Measurements from ENCODE around the gene FAM184B. TPM values are rescaled to one million over a fixed set of nuclear protein-coding genes. Genes with fewer than 3 reads are reported as not detected.

The FAM184B gene
- total and polyA plus RNA-seq, 4 experiments from 2014 or later, result not detected

DNA sequence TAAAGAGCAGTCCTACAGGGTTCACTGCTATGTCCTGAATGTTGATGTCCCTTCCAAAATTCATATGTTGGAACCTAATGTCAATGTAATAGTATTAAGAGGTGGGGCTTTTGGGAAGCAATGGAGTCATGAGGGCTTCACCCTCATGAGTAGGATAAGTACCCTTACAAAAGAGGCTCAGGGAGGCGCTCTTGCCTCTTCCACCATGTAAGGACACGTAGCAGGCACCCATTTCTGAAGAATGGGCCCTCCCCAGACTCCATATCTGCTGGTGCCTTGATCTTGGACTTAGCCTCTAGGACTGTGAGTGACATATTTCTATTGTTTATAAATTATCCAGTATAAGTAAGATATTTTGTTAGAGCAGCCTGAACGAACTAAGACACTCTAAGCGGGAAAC is 151.2 kb downstream of the FAM184B start:
- Mint-ChIP-seq H3K9me3 (no peaks in the 10 kb centered on the region), H3K4me3 (no peak overlapping the region), H3K4me1 (peaks cover 0 to 21% (median 10%) of the 10 kb centered on the region in 4 donors), H3K27me3 (no peaks in the 10 kb centered on the region), H3K36me3 (peaks cover 47 to 90% of the 10 kb centered on the region in 2 donors), H3K27ac (peak overlapping the region in 1 of 7 donors; percentile 51)
- Histone ChIP-seq H3K9me3 (ENCODE audit: control insufficient read depth in 1 of 2, low read length in 2 of 2) (no peaks in the 10 kb centered on the region), H3K36me3 (ENCODE audit: insufficient read depth, low read length) (peaks cover 62% of the 10 kb centered on the region), H3K4me1 (ENCODE audit: insufficient read depth, low read length) (no peaks in the 10 kb centered on the region), H3K4me3 (ENCODE audit: low read length in 2 of 2) (no peak overlapping the region), H3K27me3 (ENCODE audit: insufficient read depth, low read length) (no peaks in the 10 kb centered on the region), H3K27ac (ENCODE audit: low read depth, low read length) (no peak overlapping the region)
- intact Hi-C loops (cut with micrococcal nuclease), result no loop called here
- DNase-seq, result no peak
- ChIA-PET POLR2A (ENCODE audit: partially characterized antibody) (no interaction called here), CTCF (ENCODE audit: partially characterized antibody) (interaction anchor here (9.9 kb wide), 1 partner anchor 84 kb away, joined by 148 read pairs; no protein-coding TSS in a partner anchor)

DNA sequence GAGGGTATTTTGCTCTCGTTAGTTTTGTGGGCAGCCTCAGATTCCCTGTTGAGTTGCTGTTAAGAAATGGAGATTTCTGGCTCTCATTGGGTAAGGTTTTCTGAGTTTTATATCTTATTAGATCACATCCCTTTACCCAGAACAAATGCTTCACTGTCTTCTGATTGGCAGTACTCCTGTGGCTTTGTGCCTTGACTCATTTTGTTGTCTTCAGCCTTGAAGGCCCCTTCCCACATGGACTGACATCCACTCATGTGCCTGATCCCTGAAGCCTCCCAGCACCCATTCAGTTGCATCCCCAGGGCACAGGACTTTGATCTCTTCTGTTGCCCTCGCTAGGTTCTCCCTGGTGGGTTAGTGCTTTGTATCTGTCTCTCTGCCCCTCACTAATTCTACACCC is 156.6 kb downstream of the FAM184B start:
- no peaks in the 10 kb centered on the region for H3K9me3 ChIP-seq (ENCODE audit: control insufficient read depth in 1 of 2, low read length in 2 of 2)
- H3K27ac ChIP-seq (ENCODE audit: low read depth, low read length), result no peak overlapping the region
- H3K4me3 ChIP-seq (ENCODE audit: low read length in 2 of 2), result no peak overlapping the region
- Mint-ChIP-seq H3K4me3 (no peak overlapping the region), H3K4me1 (peaks cover 9 to 24% (median 16%) of the 10 kb centered on the region in 4 donors), H3K9me3 (no peaks in the 10 kb centered on the region), H3K27ac (peak overlapping the region in 2 of 7 donors; percentile 9 to 42), H3K36me3 (peaks cover 58 to 89% of the 10 kb centered on the region in 2 donors), H3K27me3 (no peaks in the 10 kb centered on the region)
- H3K4me1 ChIP-seq (ENCODE audit: insufficient read depth, low read length), result peaks cover 4% of the 10 kb centered on the region
- intact Hi-C loops (cut with micrococcal nuclease), result no loop called here
- POLR2A ChIA-PET (ENCODE audit: partially characterized antibody), result interaction anchor here (0.9 kb wide), 1 partner anchor 11 kb away, joined by 5 read pairs; the partner anchor contains the start of gene MED28
- DNase-seq, result no peak
- H3K27me3 ChIP-seq (ENCODE audit: insufficient read depth, low read length), result no peaks in the 10 kb centered on the region
- H3K36me3 ChIP-seq (ENCODE audit: insufficient read depth, low read length), result peaks cover 87% of the 10 kb centered on the region
- CTCF ChIA-PET (ENCODE audit: partially characterized antibody), result interaction anchor here (1.2 kb wide), 1 partner anchor 13 kb away, joined by 5 read pairs; no protein-coding TSS in a partner anchor

DNA sequence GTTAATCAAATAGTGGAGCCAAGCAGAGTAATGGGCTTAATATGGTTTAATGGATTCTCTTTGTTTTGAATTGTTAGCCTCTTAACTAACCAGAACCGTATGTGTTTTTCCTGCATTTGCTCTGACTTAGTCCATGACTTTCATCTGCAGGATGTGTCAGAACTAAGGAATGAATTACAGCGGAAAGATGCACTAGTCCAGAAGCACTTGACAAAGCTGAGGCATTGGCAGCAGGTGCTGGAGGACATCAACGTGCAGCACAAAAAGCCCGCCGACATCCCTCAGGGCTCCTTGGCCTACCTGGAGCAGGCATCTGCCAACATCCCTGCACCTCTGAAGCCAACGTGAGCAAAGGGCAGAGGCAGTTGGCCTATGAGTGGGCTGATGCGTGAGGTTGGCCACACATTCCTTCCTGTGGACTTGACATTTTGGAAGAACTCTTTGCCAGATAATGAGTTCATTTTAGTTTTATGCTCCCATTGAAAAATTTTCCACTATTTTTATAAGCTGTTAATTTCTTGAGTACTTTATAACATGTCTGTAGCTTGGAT is 157.9 kb downstream of the FAM184B start:
- H3K36me3 ChIP-seq (ENCODE audit: insufficient read depth, low read length), result peaks cover 89% of the 10 kb centered on the region
- H3K27me3 Mint-ChIP-seq, result no peaks in the 10 kb centered on the region
- H3K27ac ChIP-seq (ENCODE audit: low read depth, low read length), result no peak overlapping the region
- H3K36me3 Mint-ChIP-seq, result peaks cover 61 to 85% of the 10 kb centered on the region in 2 donors
- no peaks in the 10 kb centered on the region for H3K9me3 Mint-ChIP-seq
- DNase-seq, result no peak
- H3K4me1 ChIP-seq (ENCODE audit: insufficient read depth, low read length), result peaks cover 17% of the 10 kb centered on the region
- no peak overlapping the region for H3K4me3 Mint-ChIP-seq
- H3K27ac Mint-ChIP-seq, result no peak overlapping the region
- no peaks in the 10 kb centered on the region for H3K9me3 ChIP-seq (ENCODE audit: control insufficient read depth in 1 of 2, low read length in 2 of 2)
- peaks cover 17 to 25% (median 23%) of the 10 kb centered on the region in 4 donors for H3K4me1 Mint-ChIP-seq
- H3K4me3 ChIP-seq (ENCODE audit: low read length in 2 of 2), result no peak overlapping the region
- CTCF ChIA-PET (ENCODE audit: partially characterized antibody), result no interaction called here
- intact Hi-C loops (cut with micrococcal nuclease), result no loop called here
- H3K27me3 ChIP-seq (ENCODE audit: insufficient read depth, low read length), result no peaks in the 10 kb centered on the region
- POLR2A ChIA-PET (ENCODE audit: partially characterized antibody), result interaction anchor here (1.3 kb wide), 1 partner anchor 9 kb away, joined by 4 read pairs; the partner anchor contains the start of gene MED28

DNA sequence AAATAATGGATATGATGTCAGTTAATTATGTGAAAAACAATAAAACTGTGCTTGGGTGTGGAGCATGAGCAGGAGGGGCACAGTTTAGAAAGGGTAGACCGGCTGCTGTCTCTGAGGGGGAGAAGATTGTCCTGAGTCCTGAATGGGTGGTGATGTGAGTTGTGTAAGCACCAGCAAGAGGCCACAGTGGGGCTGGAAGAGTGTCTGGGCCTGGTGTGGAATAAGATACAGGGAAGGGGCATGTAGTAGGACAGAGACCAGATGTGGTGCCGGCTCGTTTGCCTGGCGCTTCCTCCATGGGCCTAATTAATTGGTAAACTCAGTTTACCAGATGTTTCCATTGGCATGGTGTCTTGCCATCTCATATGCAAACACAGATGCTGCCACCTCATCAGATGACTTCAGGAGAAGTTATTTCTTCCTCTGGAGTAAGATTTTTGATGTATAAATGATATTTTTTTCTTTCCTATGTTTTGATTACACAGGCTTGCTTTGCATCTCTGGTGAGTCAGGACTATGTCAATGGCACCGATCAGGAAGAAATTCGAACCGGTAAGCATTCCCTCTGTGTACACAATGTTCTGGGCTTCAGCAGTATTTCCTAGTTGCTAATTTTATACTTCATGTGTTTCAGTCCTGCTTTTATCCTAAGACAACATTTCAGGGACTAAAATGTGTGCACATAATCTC is 161.9 kb downstream of the FAM184B start:
- CTCF ChIA-PET (ENCODE audit: partially characterized antibody), result interaction anchor here (1.0 to 2.4 kb wide), 4 partner anchors 13 to 198 kb away, joined by 3 to 15 read pairs (median 3); no protein-coding TSS in a partner anchor
- Mint-ChIP-seq H3K4me1 (peaks cover 36 to 54% (median 44%) of the 10 kb centered on the region in 4 donors), H3K4me3 (peak overlapping the region in 3 of 8 donors; percentile 18 to 46 (median 31)), H3K9me3 (no peaks in the 10 kb centered on the region), H3K36me3 (peaks cover 41 to 69% of the 10 kb centered on the region in 2 donors), H3K27ac (peak overlapping the region in 6 of 7 donors; percentile 10 to 85 (median 64)), H3K27me3 (no peaks in the 10 kb centered on the region)
- intact Hi-C loops (cut with micrococcal nuclease), result no loop called here
- Histone ChIP-seq H3K27ac (ENCODE audit: low read depth, low read length) (no peak overlapping the region), H3K9me3 (ENCODE audit: control insufficient read depth in 1 of 2, low read length in 2 of 2) (no peaks in the 10 kb centered on the region), H3K4me1 (ENCODE audit: insufficient read depth, low read length) (peaks cover 51% of the 10 kb centered on the region), H3K27me3 (ENCODE audit: insufficient read depth, low read length) (no peaks in the 10 kb centered on the region), H3K36me3 (ENCODE audit: insufficient read depth, low read length) (peaks cover 60% of the 10 kb centered on the region), H3K4me3 (ENCODE audit: low read length in 2 of 2) (no peak overlapping the region)
- no peak for DNase-seq
- POLR2A ChIA-PET (ENCODE audit: partially characterized antibody), result no interaction called here

DNA sequence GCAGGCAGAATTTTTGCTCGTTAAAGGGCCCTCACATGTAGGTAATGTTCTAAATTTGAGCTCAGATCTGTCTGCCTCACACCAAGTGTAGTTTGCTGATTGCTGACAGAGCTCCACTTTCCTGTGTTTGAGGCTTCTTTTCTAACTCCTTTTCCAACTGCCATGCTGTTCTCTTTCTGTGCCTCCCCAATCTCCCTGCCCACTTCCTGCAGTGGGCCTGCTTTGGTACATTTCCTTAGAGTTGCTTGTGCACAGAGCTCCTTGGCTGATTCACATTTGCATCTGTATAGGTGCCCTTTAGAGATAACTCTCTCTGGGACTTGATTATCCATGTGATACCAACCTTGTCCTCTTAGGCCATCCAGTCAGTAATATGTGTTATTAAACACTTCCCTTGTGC is 162.5 kb downstream of the FAM184B start:
- Histone ChIP-seq H3K27ac (ENCODE audit: low read depth, low read length) (no peak overlapping the region), H3K4me3 (ENCODE audit: low read length in 2 of 2) (no peak overlapping the region), H3K4me1 (ENCODE audit: insufficient read depth, low read length) (peaks cover 51% of the 10 kb centered on the region), H3K9me3 (ENCODE audit: control insufficient read depth in 1 of 2, low read length in 2 of 2) (no peaks in the 10 kb centered on the region), H3K36me3 (ENCODE audit: insufficient read depth, low read length) (peaks cover 54% of the 10 kb centered on the region), H3K27me3 (ENCODE audit: insufficient read depth, low read length) (no peaks in the 10 kb centered on the region)
- H3K27me3 Mint-ChIP-seq, result no peaks in the 10 kb centered on the region
- no peak for DNase-seq
- ChIA-PET CTCF (ENCODE audit: partially characterized antibody) (interaction anchor here (1.0 to 2.4 kb wide), 5 partner anchors 15 to 198 kb away, joined by 3 to 15 read pairs (median 3); partner anchors contain the start of gene LAP3), POLR2A (ENCODE audit: partially characterized antibody) (no interaction called here)
- H3K4me1 Mint-ChIP-seq, result peaks cover 34 to 55% (median 46%) of the 10 kb centered on the region in 4 donors
- H3K4me3 Mint-ChIP-seq, result peak overlapping the region in 6 of 8 donors; percentile 5 to 60 (median 30)
- intact Hi-C loops (cut with micrococcal nuclease), result no loop called here
- H3K9me3 Mint-ChIP-seq, result no peaks in the 10 kb centered on the region
- peak overlapping the region in 6 of 7 donors; percentile 4 to 85 (median 42) for H3K27ac Mint-ChIP-seq
- H3K36me3 Mint-ChIP-seq, result peaks cover 34 to 69% of the 10 kb centered on the region in 2 donors

DNA sequence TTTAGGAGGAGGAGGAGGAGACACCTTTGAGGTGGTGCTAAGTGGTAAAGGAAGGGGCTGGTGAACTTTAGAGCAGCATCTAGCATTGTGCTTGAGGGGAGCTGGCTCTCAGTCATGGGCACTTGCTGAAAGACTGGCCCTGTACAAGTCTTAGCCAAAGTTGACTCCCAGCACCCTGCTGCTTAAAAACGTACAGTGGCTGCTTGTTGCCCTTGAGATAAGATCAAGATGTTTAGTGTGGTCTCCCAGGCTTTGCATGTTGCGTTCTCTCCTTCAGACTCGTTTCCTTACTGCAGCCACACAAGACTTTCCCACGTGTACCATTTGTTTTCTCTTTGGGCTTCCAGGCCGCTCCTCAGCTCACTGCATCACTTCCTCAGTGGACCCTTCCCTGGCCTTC is 165.1 kb downstream of the FAM184B start:
- Mint-ChIP-seq H3K9me3 (peaks cover 0 to 2% (median 0%) of the 10 kb centered on the region in 8 donors), H3K4me3 (peak overlapping the region; percentile 63 to 88 (median 76)), H3K4me1 (peaks cover 30 to 64% (median 48%) of the 10 kb centered on the region in 4 donors), H3K36me3 (peaks cover 19 to 48% of the 10 kb centered on the region in 2 donors), H3K27ac (peak overlapping the region; percentile 37 to 87 (median 81)), H3K27me3 (no peaks in the 10 kb centered on the region)
- Histone ChIP-seq H3K36me3 (ENCODE audit: insufficient read depth, low read length) (peaks cover 29% of the 10 kb centered on the region), H3K27me3 (ENCODE audit: insufficient read depth, low read length) (no peaks in the 10 kb centered on the region), H3K9me3 (ENCODE audit: control insufficient read depth in 1 of 2, low read length in 2 of 2) (no peaks in the 10 kb centered on the region), H3K27ac (ENCODE audit: low read depth, low read length) (peak overlapping the region; percentile 14), H3K4me1 (ENCODE audit: insufficient read depth, low read length) (peaks cover 51% of the 10 kb centered on the region), H3K4me3 (ENCODE audit: low read length in 2 of 2) (peak overlapping the region in 1 of 2 donors; percentile 11)
- DNase-seq, result no peak
- intact Hi-C loops (cut with micrococcal nuclease), result no loop called here
- CTCF ChIA-PET (ENCODE audit: partially characterized antibody), result interaction anchor here (0.8 to 1.1 kb wide), 2 partner anchors 10 to 193 kb away, joined by 3 read pairs; no protein-coding TSS in a partner anchor
- POLR2A ChIA-PET (ENCODE audit: partially characterized antibody), result interaction anchor here (0.6 to 3.1 kb wide), 3 partner anchors 22 to 1463 kb away, joined by 3 to 23 read pairs (median 6); partner anchors contain the start of genes DCAF16 and NCAPG
